CD14-positive monocyte (primary cell): Measurements from ENCODE around the gene AHCY. TPM values are rescaled to one million over a fixed set of nuclear protein-coding genes. Genes with fewer than 3 reads are reported as not detected.
"Not testable (repeated sequence)": the region's sequence is repeated elsewhere in the genome, so short reads cannot be mapped to it uniquely, and the experiment has no call there.

Experiments used
- DNase-seq, 3 donors: peaks; one replicate each; pipeline ENCODE4 v3.0.0-alpha.2; 2011 to 2022
- H2AFZ ChIP-seq: 2 replicates; pipeline ENCODE4 v1.6.0; 2012; ENCODE audit warnings: mild to moderate bottlenecking, low read depth, low read length, inconsistent platforms; ENCODE audit not compliant: insufficient read depth, poor library complexity, severe bottlenecking
- H3K27ac ChIP-seq, 2 donors: 1 replicate in 1 of 2; 2 replicates in 1 of 2; pipeline ENCODE4 v1.5.1; 2012 to 2013; ENCODE audit warnings: low read length in 2 of 2, control low read depth in 1 of 2, inconsistent platforms in 1 of 2, low read depth in 1 of 2, mild to moderate bottlenecking in 1 of 2
- H3K27me3 ChIP-seq, 2 donors: one replicate each; pipeline versions ENCODE4 v1.6.0 to v1.6.1; 2011 to 2013; ENCODE audit warnings: low read length in 2 of 2; ENCODE audit not compliant: control insufficient read depth in 2 of 2, insufficient read depth in 2 of 2
- H3K36me3 ChIP-seq, 2 donors: replicated peaks in 1 of 2; 1 replicate in 1 of 2; 2 replicates in 1 of 2; pipeline versions ENCODE4 v1.5.1 to v1.6.1; 2012 to 2013; ENCODE audit warnings: low read length in 2 of 2, control low read depth in 1 of 2, inconsistent platforms in 1 of 2, mild to moderate bottlenecking in 1 of 2; ENCODE audit not compliant: insufficient read depth in 2 of 2, control insufficient read depth in 1 of 2
- H3K4me1 ChIP-seq, 2 donors: 1 replicate in 1 of 2; 2 replicates in 1 of 2; pipeline versions ENCODE4 v1.5.1 to v1.6.1; 2012 to 2013; ENCODE audit warnings: low read length in 2 of 2, control low read depth in 1 of 2, inconsistent platforms in 1 of 2, mild to moderate bottlenecking in 1 of 2, moderate library complexity in 1 of 2; ENCODE audit not compliant: insufficient read depth in 2 of 2, control insufficient read depth in 1 of 2
- H3K4me2 ChIP-seq: replicated peaks from 2 replicates; pipeline ENCODE3; 2012; ENCODE audit warnings: low read length, moderate library complexity, mild to moderate bottlenecking; ENCODE audit not compliant: poor library complexity, severe bottlenecking; ENCODE audit errors: extremely low read depth
- H3K4me3 ChIP-seq, 3 experiments: fragments of 200-600 bp in 1 of 3; sonication (generic) in 1 of 3; replicated peaks in 1 of 3; 1 replicate in 2 of 3; 2 replicates in 1 of 3; pipeline ENCODE4 v1.5.1; 2011 to 2013; ENCODE audit warnings: low read length in 3 of 3, mild to moderate bottlenecking in 3 of 3, control low read depth in 2 of 3, low read depth in 2 of 3, inconsistent platforms in 1 of 3, moderate library complexity in 1 of 3
- H3K79me2 ChIP-seq: 2 replicates; pipeline ENCODE4 v1.6.0; 2012; ENCODE audit warnings: mild to moderate bottlenecking, control low read depth, inconsistent platforms, low read length, moderate library complexity; ENCODE audit not compliant: insufficient read depth
- H3K9ac ChIP-seq: 2 replicates; pipeline ENCODE4 v1.6.0; 2017; ENCODE audit warnings: low read length, mild to moderate bottlenecking; ENCODE audit not compliant: insufficient read depth, poor library complexity, severe bottlenecking
- H3K9me3 ChIP-seq, 2 donors: replicated peaks in 1 of 2; 1 replicate in 1 of 2; 2 replicates in 1 of 2; pipeline versions ENCODE4 v1.5.1 to v1.6.1; 2012 to 2013; ENCODE audit warnings: low read length in 2 of 2, control low read depth in 1 of 2; ENCODE audit not compliant: control insufficient read depth in 1 of 2, insufficient read depth in 1 of 2
- H4K20me1 ChIP-seq: 2 replicates; pipeline ENCODE4 v1.6.0; 2012; ENCODE audit warnings: mild to moderate bottlenecking, low read length, control low read depth, moderate library complexity; ENCODE audit not compliant: insufficient read depth
- H3K27ac Mint-ChIP-seq, 7 donors: one replicate each; pipeline ENCODE4 v1.8.0; 2020; ENCODE audit warnings: mild to moderate bottlenecking in 7 of 7, mixed read lengths in 7 of 7, moderate library complexity in 6 of 7, inconsistent platforms in 2 of 7
- H3K27me3 Mint-ChIP-seq, 3 donors: one replicate each; pipeline ENCODE4 v1.8.0; 2021 to 2022; ENCODE audit warnings: low read depth in 3 of 3, mild to moderate bottlenecking in 3 of 3, mixed read lengths in 3 of 3, moderate library complexity in 3 of 3, inconsistent platforms in 1 of 3
- H3K36me3 Mint-ChIP-seq, 2 donors: one replicate each; pipeline ENCODE4 v1.8.0; 2020; ENCODE audit warnings: mixed read lengths in 2 of 2, inconsistent platforms in 1 of 2, mild to moderate bottlenecking in 1 of 2
- H3K4me1 Mint-ChIP-seq: one replicate; pipeline ENCODE4 v1.8.0; 2020; ENCODE audit warnings: mild to moderate bottlenecking, mixed read lengths
- H3K4me3 Mint-ChIP-seq, 2 donors: one replicate each; pipeline ENCODE4 v1.8.0; 2020; ENCODE audit warnings: mild to moderate bottlenecking in 2 of 2, mixed read lengths in 2 of 2, moderate library complexity in 1 of 2
- H3K9me3 Mint-ChIP-seq, 7 donors: one replicate each; pipeline ENCODE4 v1.8.0; 2020 to 2022; ENCODE audit warnings: mixed read lengths in 7 of 7, mild to moderate bottlenecking in 6 of 7, moderate library complexity in 6 of 7, inconsistent platforms in 2 of 7
- WGBS: methylation state at CpG from one replicate; pipeline ENCODE4 v1.1.5; 2013; ENCODE audit warnings: missing lambda C conversion rate; ENCODE audit not compliant: insufficient coverage; 5-methylcytosine and 5-hydroxymethylcytosine counted together
- intact Hi-C, 2 donors: fragments of 100-400 bp; cut with micrococcal nuclease; formaldehyde crosslinking; loops; one replicate each; pipeline versions ENCODE4 v1.15.0 to v1.15.1; 2023
- polyA plus RNA-seq, 3 donors: library from polyadenylated mRNA; depleted of rRNA in 1 of 3; unstranded in 2 of 3; stranded (reverse) in 1 of 3; fragments of 300-500 nt in 2 of 3; fragments of >200 nt in 1 of 3; fragmentation: Illumina TruSeq in 2 of 3; gene quantifications; 1 replicate in 2 of 3; 2 replicates in 1 of 3; pipeline ENCODE4 v1.2.3, GENCODE V29; 2012 to 2021
- TF ChIP-seq, protein P1 (sequence below): fragments of 200-600 bp; IDR thresholded peaks from one replicate; pipeline ENCODE4 v1.8.0; 2022; ENCODE audit warnings: antibody characterized with exemption, mild to moderate bottlenecking

AHCY gene
- polyA plus RNA-seq, 3 donors, result 35.7 to 42.7 (median 41.1) TPM

- H3K9me3 Mint-ChIP-seq, H3K9ac ChIP-seq, H3K36me3 Mint-ChIP-seq, H3K27ac Mint-ChIP-seq, H3K27me3 Mint-ChIP-seq, intact Hi-C loops, H4K20me1 ChIP-seq, DNase-seq, H3K4me1 ChIP-seq, H3K4me1 Mint-ChIP-seq, H2AFZ ChIP-seq, H3K4me3 Mint-ChIP-seq, H3K79me2 ChIP-seq, H3K9me3 ChIP-seq, H3K27me3 ChIP-seq, H3K4me3 ChIP-seq, H3K36me3 ChIP-seq, H3K4me2 ChIP-seq, H3K27ac ChIP-seq: not testable (repeated sequence)
- WGBS, result 100% methylated on average over 1 of the region's 10 CpGs
Observed at GRCh38 chr20:34345839-34346532, 42.8 kb upstream of the AHCY start.

DNA sequence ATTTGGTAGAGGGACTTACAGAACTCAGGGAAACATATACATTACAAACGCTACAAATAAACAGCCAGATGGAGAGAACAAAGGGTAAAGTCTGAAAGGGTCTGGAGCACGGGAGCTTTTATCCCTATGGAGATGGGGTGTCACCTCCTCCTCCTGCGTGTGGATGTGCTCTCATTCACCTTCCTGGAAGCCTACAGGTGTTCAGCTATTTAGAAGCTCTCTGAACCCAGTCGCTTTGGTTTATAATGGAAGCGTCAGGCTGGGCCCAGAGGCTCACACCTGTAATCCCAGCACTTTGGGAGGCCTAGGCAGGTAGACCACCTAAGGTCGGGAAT lies 42.2 kb upstream of the AHCY start:
- no peaks in the 10 kb centered on the region for H3K27me3 ChIP-seq
- H3K4me2 ChIP-seq, result no peak overlapping the region
- no peak overlapping the region for H2AFZ ChIP-seq
- peaks cover 7% of the 10 kb centered on the region for H3K4me1 Mint-ChIP-seq
- no peak overlapping the region for H3K9ac ChIP-seq
- no peak overlapping the region for H3K27ac Mint-ChIP-seq
- peaks cover 1 to 7% (median 3%) of the 10 kb centered on the region in 3 donors for H3K27me3 Mint-ChIP-seq
- TF ChIP-seq, protein P1, sequence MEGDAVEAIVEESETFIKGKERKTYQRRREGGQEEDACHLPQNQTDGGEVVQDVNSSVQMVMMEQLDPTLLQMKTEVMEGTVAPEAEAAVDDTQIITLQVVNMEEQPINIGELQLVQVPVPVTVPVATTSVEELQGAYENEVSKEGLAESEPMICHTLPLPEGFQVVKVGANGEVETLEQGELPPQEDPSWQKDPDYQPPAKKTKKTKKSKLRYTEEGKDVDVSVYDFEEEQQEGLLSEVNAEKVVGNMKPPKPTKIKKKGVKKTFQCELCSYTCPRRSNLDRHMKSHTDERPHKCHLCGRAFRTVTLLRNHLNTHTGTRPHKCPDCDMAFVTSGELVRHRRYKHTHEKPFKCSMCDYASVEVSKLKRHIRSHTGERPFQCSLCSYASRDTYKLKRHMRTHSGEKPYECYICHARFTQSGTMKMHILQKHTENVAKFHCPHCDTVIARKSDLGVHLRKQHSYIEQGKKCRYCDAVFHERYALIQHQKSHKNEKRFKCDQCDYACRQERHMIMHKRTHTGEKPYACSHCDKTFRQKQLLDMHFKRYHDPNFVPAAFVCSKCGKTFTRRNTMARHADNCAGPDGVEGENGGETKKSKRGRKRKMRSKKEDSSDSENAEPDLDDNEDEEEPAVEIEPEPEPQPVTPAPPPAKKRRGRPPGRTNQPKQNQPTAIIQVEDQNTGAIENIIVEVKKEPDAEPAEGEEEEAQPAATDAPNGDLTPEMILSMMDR, result no peak
- no peaks in the 10 kb centered on the region for H3K79me2 ChIP-seq
- H3K4me3 ChIP-seq, result no peak overlapping the region
- no peak for DNase-seq
- no peaks in the 10 kb centered on the region for H3K9me3 ChIP-seq
- H3K27ac ChIP-seq, result no peak overlapping the region
- no peak overlapping the region for H3K4me3 Mint-ChIP-seq
- intact Hi-C loops, result no loop called here
- no peaks in the 10 kb centered on the region for H3K9me3 Mint-ChIP-seq
- H3K4me1 ChIP-seq, result no peaks in the 10 kb centered on the region
- WGBS, result 100% methylated on average over 2 of the region's 6 CpGs
- H4K20me1 ChIP-seq, result no peaks in the 10 kb centered on the region
- no peaks in the 10 kb centered on the region for H3K36me3 ChIP-seq
- no peaks in the 10 kb centered on the region for H3K36me3 Mint-ChIP-seq
